SU-DHL-6 (cell line): ENCODE results near the gene SPNS3.

Experiments
- CTCF ChIP-seq: fragments of 200-600 bp; sonication (generic); IDR thresholded peaks from one replicate; pipeline ENCODE4 v1.5.1; 2017; ENCODE audit warnings: antibody characterized with exemption, mild to moderate bottlenecking, low read length, moderate library complexity; ENCODE audit not compliant: insufficient read depth, poor library complexity, severe bottlenecking
- EZH2phosphoT487 ChIP-seq: fragments of 200-600 bp; sonication (generic), shearing (Covaris generic); conservative IDR thresholded peaks from 2 replicates; pipeline ENCODE4 v1.6.1; 2018; ENCODE audit warnings: mild to moderate bottlenecking, antibody characterized with exemption, low read length, moderate library complexity, mixed read lengths

GRCh38 chr17:4460661-4461060 lies 26.9 kb downstream of the SPNS3 start:
- TF ChIP-seq CTCF = no peak
- no peak for TF ChIP-seq EZH2phosphoT487
